ENCODE results near the gene EIF2S2.

GRCh38 chr20:34079818-34080217 is 32.2 kb downstream of the EIF2S2 start:
- TF ChIP-seq CTCF (IDR thresholded peaks at IDR 0.05): no peak
- TF ChIP-seq POLR2A (IDR thresholded peaks at IDR 0.05): no peak
- TF ChIP-seq POLR2AphosphoS5 (IDR thresholded peaks at IDR 0.05): no peak
- no peak for TF ChIP-seq EP300 (IDR thresholded peaks at IDR 0.05)
